Measurements from ENCODE around the gene INHBB.

The INHBB gene

DNA sequence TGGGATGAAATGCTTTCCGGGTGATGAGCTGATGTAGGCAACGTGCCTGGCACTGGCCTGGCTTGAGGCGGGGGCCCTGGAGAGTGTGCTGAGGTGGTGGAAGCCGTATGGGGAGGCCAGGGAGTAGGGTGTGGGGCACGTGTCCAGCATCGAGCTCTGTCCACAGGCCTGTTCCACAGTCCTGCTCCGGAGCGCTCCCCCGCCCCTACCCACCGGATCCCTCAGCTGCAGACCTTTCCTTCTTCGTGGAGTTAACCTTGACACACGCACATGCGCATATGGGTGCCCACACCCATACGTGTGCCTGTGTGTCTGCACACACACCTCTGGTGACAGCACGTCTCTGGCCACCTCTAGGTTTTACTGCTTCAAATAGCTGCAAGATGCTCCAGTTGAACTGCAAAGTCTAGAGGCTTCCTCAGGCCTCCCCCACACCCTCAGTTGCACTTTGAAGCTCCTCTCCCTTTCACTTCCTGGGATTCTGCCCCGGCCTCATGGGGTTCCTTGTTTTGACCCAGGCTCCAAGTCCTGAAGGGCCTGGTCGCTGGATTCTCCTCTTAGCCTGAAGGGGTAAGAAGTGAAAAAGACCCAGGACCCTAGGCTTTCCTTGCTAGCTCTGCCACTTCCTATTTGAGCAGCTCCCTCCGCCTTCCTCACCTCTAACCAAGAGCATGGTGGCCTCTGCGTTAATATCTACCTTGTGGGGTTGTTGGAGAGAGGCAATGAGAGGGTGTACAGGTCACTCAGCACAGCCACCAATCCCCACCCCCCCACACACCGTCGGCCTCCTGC lies 49.5 kb downstream of the INHBB start:
- H3K4me1 Mint-ChIP-seq = no peaks in the 10 kb centered on the region
- H3K36me3 Mint-ChIP-seq (ENCODE audit: insufficient read depth) = no peaks in the 10 kb centered on the region
- DNase-seq (ENCODE audit: low spot score in 2 of 2) = no peak
- H3K27me3 Mint-ChIP-seq = peaks cover 33% of the 10 kb centered on the region
- ATAC-seq (replicated peaks; ENCODE audit: extremely low read depth, poor library complexity, severe bottlenecking) = no peak
- no peaks in the 10 kb centered on the region for H3K9me3 Mint-ChIP-seq
- H3K27ac Mint-ChIP-seq (ENCODE audit: low read depth) = no peak overlapping the region
- H3K4me3 Mint-ChIP-seq = no peak overlapping the region

DNA sequence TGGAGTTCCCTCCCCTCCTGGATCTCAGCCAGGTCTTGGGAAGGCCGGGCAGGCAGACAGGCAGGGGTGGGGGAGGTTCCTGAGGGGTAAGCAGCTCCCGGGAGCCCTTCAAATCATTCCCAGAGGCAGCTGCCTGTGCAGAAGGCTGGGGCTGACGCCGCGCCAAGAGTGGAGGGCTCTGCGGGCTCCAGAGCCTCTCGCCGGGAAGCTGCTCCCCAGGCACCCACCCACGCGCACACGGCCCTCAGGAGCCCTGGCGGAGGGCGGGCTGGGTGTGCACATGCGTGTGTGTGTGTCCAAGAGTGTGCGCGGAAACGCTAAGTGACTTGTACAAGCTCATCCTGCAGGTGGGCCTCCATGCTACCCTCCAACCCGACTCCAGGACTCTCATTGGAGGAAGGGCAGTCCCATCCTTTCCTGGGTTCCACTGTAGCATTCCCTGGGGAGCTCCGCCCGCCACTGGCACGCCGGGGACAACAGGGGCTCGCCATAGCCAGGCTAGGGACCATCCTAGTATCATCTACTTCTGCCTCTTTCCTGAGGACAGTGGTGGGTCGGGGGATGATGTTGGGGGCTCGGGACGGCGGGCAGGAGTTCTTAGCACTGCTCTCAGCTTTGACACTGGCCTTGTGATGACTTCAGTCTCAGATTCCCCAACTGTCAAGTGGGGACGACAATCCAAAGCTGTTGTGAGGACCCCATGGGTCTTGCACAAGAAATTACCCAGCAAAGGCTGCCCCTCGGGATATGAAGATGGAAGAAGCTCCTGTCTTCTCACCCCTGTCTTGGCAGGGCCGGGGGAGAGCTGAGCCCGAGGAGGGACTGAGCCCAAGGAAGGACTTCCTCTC lies 50.3 kb downstream of the INHBB start:
- Mint-ChIP-seq H3K4me1 (no peaks in the 10 kb centered on the region), H3K4me3 (no peak overlapping the region), H3K36me3 (ENCODE audit: insufficient read depth) (no peaks in the 10 kb centered on the region), H3K27me3 (peaks cover 41% of the 10 kb centered on the region), H3K27ac (ENCODE audit: low read depth) (no peak overlapping the region), H3K9me3 (no peaks in the 10 kb centered on the region)
- no peak for ATAC-seq (replicated peaks; ENCODE audit: extremely low read depth, poor library complexity, severe bottlenecking)
- no peak for DNase-seq (ENCODE audit: low spot score in 2 of 2)

DNA sequence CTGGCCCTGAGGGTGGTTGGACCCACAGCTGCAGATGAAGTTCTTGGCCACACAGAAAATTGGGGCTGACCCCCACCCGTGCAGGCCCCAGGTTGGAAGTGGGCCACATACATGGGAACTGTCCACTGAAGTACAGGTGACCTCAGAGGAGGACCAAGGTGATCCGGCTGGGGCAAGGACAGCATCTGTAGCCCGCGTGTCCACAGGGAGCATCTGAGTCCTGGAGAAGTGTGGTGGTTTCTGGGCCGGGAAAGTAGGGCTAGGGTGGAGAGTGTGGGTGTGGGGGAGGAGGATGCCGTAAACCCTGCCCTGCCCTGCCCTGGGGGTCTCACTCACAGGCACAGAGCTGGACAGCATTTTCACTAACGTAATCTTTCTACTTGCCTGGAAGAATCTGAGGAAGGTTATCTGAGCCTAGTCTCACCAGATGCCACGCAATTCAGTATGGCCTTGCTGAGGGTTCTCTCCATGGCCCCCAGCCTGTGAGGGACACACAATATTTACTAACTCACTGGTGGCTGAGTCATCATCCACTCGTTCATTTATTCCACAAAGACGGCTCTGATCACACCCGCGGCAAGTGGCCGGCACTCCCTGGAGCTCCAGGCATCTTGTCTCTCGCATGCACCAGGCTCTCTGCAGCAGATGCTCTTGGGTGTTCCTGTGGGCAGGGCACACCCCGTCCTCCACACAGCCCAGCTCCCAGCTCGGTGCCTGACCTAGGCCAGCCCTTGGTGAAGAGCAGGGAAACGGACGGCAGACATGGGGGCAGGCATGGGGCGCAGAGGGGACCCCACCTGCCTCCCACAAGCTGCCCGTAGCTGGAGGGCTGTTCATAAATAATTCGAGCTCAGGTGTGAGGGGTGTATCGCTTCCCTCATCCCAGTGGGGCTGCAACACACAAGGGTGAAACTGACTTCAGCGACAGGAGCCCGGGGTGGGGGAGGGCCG lies 51.2 kb downstream of the INHBB start:
- H3K27me3 Mint-ChIP-seq = peaks cover 43% of the 10 kb centered on the region
- H3K4me3 Mint-ChIP-seq = no peak overlapping the region
- ATAC-seq (replicated peaks; ENCODE audit: extremely low read depth, poor library complexity, severe bottlenecking) (no peak), DNase-seq (ENCODE audit: low spot score in 2 of 2) (no peak)
- H3K4me1 Mint-ChIP-seq = no peaks in the 10 kb centered on the region
- no peak overlapping the region for H3K27ac Mint-ChIP-seq (ENCODE audit: low read depth)
- no peaks in the 10 kb centered on the region for H3K9me3 Mint-ChIP-seq
- H3K36me3 Mint-ChIP-seq (ENCODE audit: insufficient read depth) = no peaks in the 10 kb centered on the region

DNA sequence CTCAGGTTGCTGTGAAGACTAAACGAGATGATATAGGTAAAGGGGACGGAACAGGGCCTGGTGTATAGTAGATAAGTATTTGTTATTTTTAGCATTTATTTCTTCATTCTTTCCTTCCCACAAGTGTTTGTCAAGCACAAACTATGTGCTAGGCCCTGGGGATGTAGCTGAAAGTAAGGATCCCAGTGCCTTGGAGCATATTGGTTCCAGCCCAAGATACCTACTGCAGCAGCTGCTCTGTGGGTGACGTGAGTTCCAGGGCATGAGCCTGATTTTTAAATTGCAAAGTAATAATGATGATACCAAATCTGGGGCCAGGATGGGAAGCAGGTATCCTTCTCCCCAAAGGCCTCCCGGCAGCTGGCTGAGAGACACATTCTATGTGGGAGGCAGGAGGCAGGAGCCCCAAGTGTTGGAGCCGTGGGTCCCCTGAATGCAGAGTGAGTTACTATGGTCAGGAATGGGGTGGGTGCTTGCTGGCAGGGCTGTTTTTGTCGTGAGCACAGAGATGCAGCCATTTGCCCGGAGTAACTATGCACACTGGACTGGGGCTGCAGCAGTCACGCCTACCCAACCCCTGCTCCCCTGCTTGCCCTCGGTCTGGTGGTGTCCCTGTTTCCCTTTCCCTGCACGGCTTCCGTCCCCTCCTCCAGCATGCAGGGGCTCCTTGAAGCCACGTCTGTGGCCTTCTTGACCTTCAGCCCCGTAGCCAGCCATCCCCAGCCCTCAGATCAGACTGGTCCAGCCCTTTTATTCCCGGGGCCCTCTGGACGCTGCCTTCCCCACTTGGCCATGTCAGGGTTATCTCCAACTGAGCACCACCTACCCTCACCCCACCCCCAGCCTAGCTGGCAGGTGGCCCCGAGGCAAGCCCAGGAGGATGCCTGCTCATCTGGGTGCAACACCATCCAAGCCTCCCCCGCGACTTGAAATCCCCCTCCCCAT lies 52.4 kb downstream of the INHBB start:
- Mint-ChIP-seq H3K36me3 (ENCODE audit: insufficient read depth) (no peaks in the 10 kb centered on the region), H3K27me3 (peaks cover 45% of the 10 kb centered on the region), H3K9me3 (no peaks in the 10 kb centered on the region), H3K4me1 (no peaks in the 10 kb centered on the region), H3K4me3 (no peak overlapping the region), H3K27ac (ENCODE audit: low read depth) (no peak overlapping the region)
- DNase-seq (ENCODE audit: low spot score in 2 of 2) = no peak
- ATAC-seq (replicated peaks; ENCODE audit: extremely low read depth, poor library complexity, severe bottlenecking) = no peak

DNA sequence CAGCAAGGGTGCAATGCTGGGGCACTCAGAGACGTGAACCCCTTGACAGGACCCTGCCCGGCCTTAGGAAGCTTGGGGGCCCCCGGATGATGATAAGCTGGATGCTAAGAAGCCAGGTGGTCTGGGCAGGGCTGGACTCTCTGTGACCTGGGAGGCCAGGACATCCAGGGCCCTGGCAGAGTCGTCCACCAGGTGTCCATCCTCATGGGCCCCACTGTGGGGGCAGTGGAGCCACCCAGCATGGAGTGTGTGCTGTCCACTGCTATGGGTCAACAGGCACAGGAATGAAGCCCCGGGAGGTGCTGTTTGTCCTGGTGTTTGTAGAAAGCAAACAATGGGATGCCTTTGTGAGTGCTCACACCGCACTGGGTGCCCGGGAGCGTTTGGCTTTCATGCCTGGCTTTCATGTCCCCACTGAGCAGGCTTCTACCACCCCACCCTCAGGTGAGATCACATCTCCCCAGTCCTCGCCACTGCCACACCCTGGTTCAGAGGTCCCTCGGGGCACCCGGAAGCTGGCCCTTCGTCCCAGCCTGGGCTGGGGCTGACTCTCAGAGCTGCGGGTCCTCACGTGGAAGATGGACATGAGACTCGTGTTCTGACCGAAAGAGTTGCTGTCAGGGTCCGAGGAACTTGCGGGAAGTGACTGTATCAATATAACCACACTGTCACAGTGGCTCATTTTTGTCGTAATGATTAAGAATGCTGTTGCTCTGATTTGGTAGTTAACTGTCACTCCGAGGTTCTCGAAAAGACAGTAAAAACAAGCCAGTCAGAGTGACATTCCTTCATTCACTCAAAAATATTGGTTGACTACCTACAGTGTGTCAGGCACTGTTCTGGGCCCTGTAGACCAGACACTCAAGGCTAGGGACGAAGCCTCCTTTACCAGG lies 53.3 kb downstream of the INHBB start:
- Mint-ChIP-seq H3K27me3 (peaks cover 50% of the 10 kb centered on the region), H3K27ac (ENCODE audit: low read depth) (no peak overlapping the region)

DNA sequence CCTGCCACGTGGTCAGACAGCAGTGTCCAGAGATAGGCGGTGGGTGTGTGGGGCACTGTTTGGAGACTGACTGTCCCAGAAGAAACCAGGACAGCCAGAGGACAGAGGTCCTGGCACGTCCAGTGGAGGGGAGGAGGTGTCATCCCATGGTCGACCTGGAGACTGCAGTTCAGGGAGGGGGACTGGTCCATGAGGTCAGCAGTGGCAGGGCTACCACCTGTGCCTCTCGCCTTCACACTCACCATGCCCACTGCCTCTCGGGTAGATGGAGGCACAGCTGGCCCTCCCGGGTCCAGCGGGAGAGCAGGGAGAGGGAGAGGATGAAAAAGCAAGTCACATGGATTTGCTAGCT lies 53.9 kb downstream of the INHBB start:
- Mint-ChIP-seq H3K4me1 (no peaks in the 10 kb centered on the region), H3K9me3 (no peaks in the 10 kb centered on the region), H3K4me3 (no peak overlapping the region), H3K27me3 (peaks cover 49% of the 10 kb centered on the region), H3K36me3 (ENCODE audit: insufficient read depth) (no peaks in the 10 kb centered on the region), H3K27ac (ENCODE audit: low read depth) (no peak overlapping the region)
- ATAC-seq (replicated peaks; ENCODE audit: extremely low read depth, poor library complexity, severe bottlenecking) (no peak), DNase-seq (ENCODE audit: low spot score in 2 of 2) (no peak)

More for the DNA sequence above, 53.3 kb downstream of the INHBB start:
- H3K4me3 Mint-ChIP-seq = no peak overlapping the region
- H3K4me1 Mint-ChIP-seq = no peaks in the 10 kb centered on the region
- DNase-seq (ENCODE audit: low spot score in 2 of 2) = no peak
- no peak for ATAC-seq (replicated peaks; ENCODE audit: extremely low read depth, poor library complexity, severe bottlenecking)
- H3K9me3 Mint-ChIP-seq = no peaks in the 10 kb centered on the region
- no peaks in the 10 kb centered on the region for H3K36me3 Mint-ChIP-seq (ENCODE audit: insufficient read depth)

DNA sequence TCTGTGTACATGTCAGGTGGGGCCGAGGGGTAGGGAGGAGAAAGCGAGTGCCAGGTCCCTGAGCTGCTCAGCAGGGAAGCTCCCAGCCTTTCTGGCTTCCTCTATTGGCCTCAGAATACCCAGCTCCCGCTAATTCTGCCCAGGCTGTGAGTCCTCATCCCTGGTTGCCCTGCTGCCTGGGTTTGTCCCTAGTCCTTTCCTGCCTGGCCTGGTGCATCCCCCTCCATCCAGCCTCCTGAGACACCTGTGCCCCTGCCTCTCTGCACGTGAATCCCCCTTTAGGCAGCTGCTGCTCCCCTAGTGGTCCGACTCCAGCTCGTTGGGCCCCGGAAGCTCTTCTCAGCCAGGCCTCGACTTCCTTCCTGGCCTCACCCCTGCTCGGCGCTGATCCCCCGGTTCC lies 54.6 kb downstream of the INHBB start:
- Mint-ChIP-seq H3K27me3 (peaks cover 43% of the 10 kb centered on the region), H3K9me3 (no peaks in the 10 kb centered on the region), H3K4me3 (no peak overlapping the region), H3K4me1 (no peaks in the 10 kb centered on the region), H3K27ac (ENCODE audit: low read depth) (no peak overlapping the region), H3K36me3 (ENCODE audit: insufficient read depth) (no peaks in the 10 kb centered on the region)
- DNase-seq (ENCODE audit: low spot score in 2 of 2) (no peak), ATAC-seq (replicated peaks; ENCODE audit: extremely low read depth, poor library complexity, severe bottlenecking) (no peak)

All from central memory CD8-positive, alpha-beta T cell (primary cell).